ENCODE results near the gene ASB15. TPM values are rescaled to one million over a fixed set of nuclear protein-coding genes. Genes with fewer than 3 reads are reported as not detected.

The ASB15 gene
- total and polyA plus RNA-seq, 2 of the 4 experiments (the other 2 are of a cell fraction) = not detected

DNA sequence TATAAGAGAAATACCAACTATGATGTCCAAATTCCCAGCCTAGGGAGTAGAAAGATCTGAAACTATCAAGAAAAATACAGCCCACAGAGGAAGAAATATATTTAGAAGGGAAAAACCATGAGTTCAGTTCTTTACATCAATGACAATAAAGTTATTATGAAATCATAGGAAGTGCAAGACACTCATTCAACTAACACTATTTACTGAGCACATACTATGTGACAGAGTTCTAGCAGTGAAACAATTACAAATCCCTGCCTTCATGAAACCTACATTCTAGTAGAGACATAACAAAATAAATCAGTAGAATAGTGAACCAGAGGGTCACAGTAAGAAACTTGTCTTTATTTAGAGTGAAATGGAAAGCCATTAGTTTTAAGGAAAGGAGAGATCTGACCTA lies 46.1 kb upstream of the ASB15 start:
- no peak overlapping the region for H4K8ac ChIP-seq (ENCODE audit: low read depth in 2 of 2, low read length in 2 of 2)
- CTCF ChIA-PET = no interaction called here
- H3K14ac ChIP-seq (replicated peaks; ENCODE audit: low read depth, low read length) = no peak overlapping the region
- DNase-seq (no peak), ATAC-seq (ENCODE audit: low read depth) (no peak)
- TF ChIP-seq SMC3 (IDR thresholded peaks at IDR 0.05; ENCODE audit: low read depth, low read length) (no peak), POLR2A (IDR thresholded peaks at IDR 0.05; ENCODE audit: low read depth, low read length) (no peak), MAZ (IDR thresholded peaks at IDR 0.05; ENCODE audit: borderline replicate concordance, low read depth, low read length) (no peak), RAD21 (IDR thresholded peaks at IDR 0.05; ENCODE audit: low read length) (no peak), MXI1 (IDR thresholded peaks at IDR 0.05; ENCODE audit: borderline replicate concordance, low read depth, low read length) (no peak), BHLHE40 (IDR thresholded peaks at IDR 0.05; ENCODE audit: low read depth, low read length) (no peak)
- TF ChIP-seq, protein P1, sequence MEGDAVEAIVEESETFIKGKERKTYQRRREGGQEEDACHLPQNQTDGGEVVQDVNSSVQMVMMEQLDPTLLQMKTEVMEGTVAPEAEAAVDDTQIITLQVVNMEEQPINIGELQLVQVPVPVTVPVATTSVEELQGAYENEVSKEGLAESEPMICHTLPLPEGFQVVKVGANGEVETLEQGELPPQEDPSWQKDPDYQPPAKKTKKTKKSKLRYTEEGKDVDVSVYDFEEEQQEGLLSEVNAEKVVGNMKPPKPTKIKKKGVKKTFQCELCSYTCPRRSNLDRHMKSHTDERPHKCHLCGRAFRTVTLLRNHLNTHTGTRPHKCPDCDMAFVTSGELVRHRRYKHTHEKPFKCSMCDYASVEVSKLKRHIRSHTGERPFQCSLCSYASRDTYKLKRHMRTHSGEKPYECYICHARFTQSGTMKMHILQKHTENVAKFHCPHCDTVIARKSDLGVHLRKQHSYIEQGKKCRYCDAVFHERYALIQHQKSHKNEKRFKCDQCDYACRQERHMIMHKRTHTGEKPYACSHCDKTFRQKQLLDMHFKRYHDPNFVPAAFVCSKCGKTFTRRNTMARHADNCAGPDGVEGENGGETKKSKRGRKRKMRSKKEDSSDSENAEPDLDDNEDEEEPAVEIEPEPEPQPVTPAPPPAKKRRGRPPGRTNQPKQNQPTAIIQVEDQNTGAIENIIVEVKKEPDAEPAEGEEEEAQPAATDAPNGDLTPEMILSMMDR (conservative IDR thresholded peaks at IDR 0.05; ENCODE audit: low read depth, low read length) = no peak
- TF ChIP-seq, protein P2, sequence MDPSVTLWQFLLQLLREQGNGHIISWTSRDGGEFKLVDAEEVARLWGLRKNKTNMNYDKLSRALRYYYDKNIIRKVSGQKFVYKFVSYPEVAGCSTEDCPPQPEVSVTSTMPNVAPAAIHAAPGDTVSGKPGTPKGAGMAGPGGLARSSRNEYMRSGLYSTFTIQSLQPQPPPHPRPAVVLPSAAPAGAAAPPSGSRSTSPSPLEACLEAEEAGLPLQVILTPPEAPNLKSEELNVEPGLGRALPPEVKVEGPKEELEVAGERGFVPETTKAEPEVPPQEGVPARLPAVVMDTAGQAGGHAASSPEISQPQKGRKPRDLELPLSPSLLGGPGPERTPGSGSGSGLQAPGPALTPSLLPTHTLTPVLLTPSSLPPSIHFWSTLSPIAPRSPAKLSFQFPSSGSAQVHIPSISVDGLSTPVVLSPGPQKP (IDR thresholded peaks at IDR 0.05; ENCODE audit: borderline replicate concordance, low read depth, low read length) = no peak
- H3K9me3 ChIP-seq (ENCODE audit: control insufficient read depth, insufficient read depth, low read length) = no peaks in the 10 kb centered on the region
- no peaks in the 10 kb centered on the region for H4K20me1 ChIP-seq (ENCODE audit: insufficient read depth, low read length)
- H3K79me1 ChIP-seq (ENCODE audit: low read depth in 1 of 2, low read length in 2 of 2) = peaks cover 11 to 29% of the 10 kb centered on the region in 2 experiments
- POLR2A ChIA-PET (ENCODE audit: unreplicated experiment) = no interaction called here
- no peak overlapping the region for H2AFZ ChIP-seq (replicated peaks; ENCODE audit: low read length, poor library complexity)
- no peak overlapping the region for H2BK20ac ChIP-seq (ENCODE audit: low read depth, low read length)
- no peak overlapping the region for H3K4me3 ChIP-seq (ENCODE audit: insufficient read depth, low read depth, low read length)
- no peak overlapping the region for H3K4ac ChIP-seq (ENCODE audit: low read depth, low read length)
- dilution Hi-C loops (cut with HindIII; ENCODE audit: low sequenced_read_pairs, unreplicated experiment) (no loop called here), in situ Hi-C loops (cut with MboI; ENCODE audit: low sequenced_read_pairs) (no loop called here), intact Hi-C loops (cut with micrococcal nuclease) (loop anchor here (5.0 kb wide), 1 partner anchor 192 kb away; the partner anchor contains the start of gene WASL)
- H2AK5ac ChIP-seq (ENCODE audit: low read depth, low read length) = no peak overlapping the region
- no peak overlapping the region for H3K56ac ChIP-seq (ENCODE audit: extremely low read depth, insufficient read depth, low read length)
- no peaks in the 10 kb centered on the region; the same call in 1 of the 2 replicates for H3K9me1 ChIP-seq (ENCODE audit: insufficient read depth, low read length)
- H2BK5ac ChIP-seq (ENCODE audit: low read depth, low read length, poor library complexity, severe bottlenecking) = no peak overlapping the region
- no peak overlapping the region for H3K27ac ChIP-seq (ENCODE audit: insufficient read depth, low read length)
- H2AK9ac ChIP-seq (replicated peaks; ENCODE audit: low read depth, low read length, poor library complexity) = no peak overlapping the region
- no peak overlapping the region for H4K5ac ChIP-seq (ENCODE audit: low read depth, low read length)
- H3K4me1 ChIP-seq (ENCODE audit: control insufficient read depth, insufficient read depth, low read length) = no peaks in the 10 kb centered on the region
- H3K23ac ChIP-seq (ENCODE audit: low read depth, low read length) = no peak overlapping the region
- H2BK120ac ChIP-seq (ENCODE audit: low read depth, low read length) = no peak overlapping the region
- H3K9ac ChIP-seq (ENCODE audit: low read depth, low read length) = no peak overlapping the region
- no peak overlapping the region for H2BK15ac ChIP-seq (ENCODE audit: low read depth, low read length)
- H3K18ac ChIP-seq (ENCODE audit: low read depth, low read length) = no peak overlapping the region
- H3K36me3 ChIP-seq (ENCODE audit: control insufficient read depth, insufficient read depth, low read length) = peaks cover 4% of the 10 kb centered on the region
- no peak overlapping the region for H3K4me2 ChIP-seq (ENCODE audit: low read depth, low read length)
- no peak overlapping the region for H4K91ac ChIP-seq (ENCODE audit: insufficient read depth, low read depth, low read length)
- H3K27me3 ChIP-seq (ENCODE audit: control insufficient read depth, insufficient read depth, low read length) = no peaks in the 10 kb centered on the region
- no TSS peak for BruUV-seq (replicated peaks)

All from IMR-90 (cell line).